Middle frontal gyrus (tissue), 1 donor: ENCODE measurements around the gene MEF2A.

Experiments
- DNase-seq: peaks from one replicate; pipeline ENCODE4 v3.0.0-alpha.2; 2015; ENCODE audit warnings: low spot score; ENCODE audit errors: extremely low spot score

MEF2A gene

DNA sequence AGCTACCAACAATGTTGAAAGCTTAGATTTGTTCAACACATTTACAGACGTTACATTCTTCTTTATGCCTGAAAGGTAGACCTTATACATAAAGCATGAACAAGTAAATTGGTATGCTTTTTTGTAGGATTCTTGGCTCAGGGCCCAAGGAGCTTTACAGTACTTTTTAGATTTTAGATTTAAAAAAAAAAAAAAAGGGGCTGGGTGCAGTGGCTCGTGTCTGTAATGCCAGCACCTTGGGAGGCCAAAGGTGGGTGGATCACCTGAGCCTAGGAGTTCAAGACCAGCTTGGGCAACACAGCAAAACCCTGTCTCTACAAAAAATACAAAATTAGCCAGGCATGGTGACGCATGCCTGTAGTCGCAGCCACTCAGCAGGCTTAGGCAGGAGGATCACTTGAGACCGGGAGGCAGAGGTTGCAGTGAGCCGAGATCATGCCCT lies 39.7 kb downstream of the MEF2A start:
- DNase-seq = no peak

GRCh38 chr15:99605990-99606389 lies 40.2 kb downstream of the MEF2A start:
- no peak for DNase-seq

GRCh38 chr15:99606646-99607045 lies 40.9 kb downstream of the MEF2A start:
- DNase-seq = no peak

- no peak for DNase-seq
These were observed 47.7 kb downstream of the MEF2A start for GRCh38 chr15:99613481-99613880.

GRCh38 chr15:99613887-99614647 lies 48.3 kb downstream of the MEF2A start:
- DNase-seq = no peak

- DNase-seq = no peak
These were observed 49.0 kb downstream of the MEF2A start for GRCh38 chr15:99614749-99615288.

DNA sequence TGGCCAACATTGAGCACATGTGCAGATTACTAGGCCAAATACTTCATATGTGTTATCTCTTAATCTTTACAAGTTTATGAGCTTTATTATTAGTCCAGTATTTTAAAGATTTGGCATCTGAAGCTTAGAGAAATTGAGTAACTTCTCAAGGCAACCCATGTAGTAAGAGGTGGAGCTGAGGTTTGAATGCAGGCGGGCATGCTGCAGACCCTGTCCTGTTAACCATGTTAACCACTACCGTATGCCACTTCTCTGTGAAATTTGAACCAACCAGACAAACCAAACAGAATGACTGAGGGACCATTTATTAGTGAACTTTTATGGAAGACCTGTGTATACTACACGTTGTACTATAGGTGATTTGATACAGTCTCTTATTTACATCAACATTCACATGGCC lies 49.7 kb downstream of the MEF2A start:
- DNase-seq = no peak

GRCh38 chr15:99616129-99616528 lies 50.3 kb downstream of the MEF2A start:
- DNase-seq = no peak

DNA sequence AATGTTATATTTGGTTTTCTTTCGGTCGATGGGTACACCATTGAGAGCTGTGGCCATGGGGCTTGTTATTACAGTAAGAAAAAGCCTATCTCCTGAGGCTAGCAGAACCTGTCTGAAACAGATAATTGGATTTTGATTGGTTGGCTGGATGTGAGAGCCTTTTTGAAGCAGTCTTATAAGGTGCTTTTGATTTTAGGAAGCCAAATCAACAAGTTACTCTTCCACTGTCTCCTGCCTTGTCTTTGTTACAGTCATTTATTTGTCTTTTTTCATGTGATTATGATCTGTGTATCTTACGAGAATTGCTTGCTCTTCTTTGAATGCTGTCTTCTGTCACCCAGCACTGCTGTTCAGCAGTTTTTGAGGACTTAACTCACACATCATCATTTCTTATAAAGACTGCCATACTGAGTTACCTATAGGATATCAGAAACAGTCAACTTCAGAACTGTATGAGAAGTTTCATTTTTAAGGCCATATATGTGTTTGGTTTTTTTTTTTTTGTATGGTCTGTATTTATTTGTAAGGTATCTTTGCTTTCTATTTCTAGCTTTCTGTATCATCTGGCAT lies 51.1 kb downstream of the MEF2A start:
- DNase-seq = no peak

- DNase-seq = no peak
These were observed 53.2 kb downstream of the MEF2A start for GRCh38 chr15:99618941-99619411.

- no peak for DNase-seq
These were observed 53.9 kb downstream of the MEF2A start for GRCh38 chr15:99619712-99620111.

DNA sequence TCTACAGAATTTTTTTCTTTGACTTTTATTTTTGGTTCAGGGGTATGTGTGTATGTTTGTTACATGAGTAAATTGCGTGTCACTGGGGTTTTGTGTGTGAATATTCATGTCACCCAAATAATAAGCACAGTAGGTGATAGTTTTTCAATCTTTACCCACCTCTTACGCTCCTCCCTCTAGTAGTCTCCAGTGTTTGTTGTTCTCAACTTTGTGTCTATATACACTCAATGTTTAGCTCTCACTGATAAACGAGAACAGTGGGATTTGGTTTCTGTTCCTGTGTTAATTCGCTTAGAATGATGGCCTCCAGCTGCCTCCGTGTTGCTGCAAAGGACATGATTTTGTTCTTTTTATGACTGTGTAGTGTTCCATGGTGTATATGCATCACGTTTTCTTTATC lies 54.4 kb downstream of the MEF2A start:
- no peak for DNase-seq

- DNase-seq = no peak
These were observed 56.0 kb downstream of the MEF2A start for GRCh38 chr15:99621767-99622166.

GRCh38 chr15:99628374-99629001 lies 62.7 kb downstream of the MEF2A start:
- DNase-seq = no peak

DNA sequence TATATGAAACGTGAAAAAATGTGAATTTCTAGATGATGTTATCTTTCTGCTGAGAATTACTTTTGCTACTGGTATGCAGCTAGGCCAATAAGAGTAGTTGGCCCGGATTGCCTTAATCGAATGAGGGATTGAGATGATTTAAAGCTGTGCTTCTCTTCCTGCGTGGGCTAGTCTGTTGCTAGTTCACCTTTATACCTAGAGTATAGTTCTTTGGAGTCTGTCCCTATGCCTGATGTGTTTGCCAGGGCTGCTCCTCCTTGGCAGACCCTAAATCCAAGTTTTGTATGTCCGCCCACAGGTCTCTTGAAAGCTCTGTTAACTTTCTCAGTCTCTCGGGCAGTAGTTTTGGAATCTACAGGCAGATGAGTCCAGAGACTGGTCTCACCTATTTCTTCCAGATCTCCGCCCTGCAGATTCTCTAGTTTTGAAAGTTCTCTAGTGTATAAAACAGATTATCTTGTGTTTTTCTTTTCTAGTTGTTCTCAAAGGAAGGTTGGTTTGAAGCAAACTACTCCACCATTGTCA lies 64.9 kb downstream of the MEF2A start:
- DNase-seq = no peak

- no peak for DNase-seq
These were observed 65.5 kb downstream of the MEF2A start for GRCh38 chr15:99631255-99631654.

- DNase-seq = no peak
These were observed 66.7 kb downstream of the MEF2A start for GRCh38 chr15:99632521-99632920.

DNA sequence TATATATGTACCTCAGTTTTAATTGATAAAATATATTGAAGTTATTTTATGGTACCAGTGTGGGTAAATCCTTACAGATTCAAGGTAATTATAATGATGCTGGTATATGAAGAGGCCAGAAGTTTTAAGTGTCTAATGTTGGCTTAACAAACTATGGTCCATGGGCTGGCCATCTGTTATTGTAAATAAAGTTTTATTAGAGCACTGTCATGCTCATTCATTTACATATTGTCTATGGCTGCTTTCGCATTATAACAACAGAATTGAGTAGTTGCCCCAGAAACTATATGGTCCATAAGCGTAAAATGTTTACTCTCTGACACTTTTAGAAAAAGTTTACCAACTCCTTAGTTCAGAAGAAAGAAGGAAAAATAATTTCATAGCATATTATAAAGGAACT lies 67.9 kb downstream of the MEF2A start:
- no peak for DNase-seq

DNA sequence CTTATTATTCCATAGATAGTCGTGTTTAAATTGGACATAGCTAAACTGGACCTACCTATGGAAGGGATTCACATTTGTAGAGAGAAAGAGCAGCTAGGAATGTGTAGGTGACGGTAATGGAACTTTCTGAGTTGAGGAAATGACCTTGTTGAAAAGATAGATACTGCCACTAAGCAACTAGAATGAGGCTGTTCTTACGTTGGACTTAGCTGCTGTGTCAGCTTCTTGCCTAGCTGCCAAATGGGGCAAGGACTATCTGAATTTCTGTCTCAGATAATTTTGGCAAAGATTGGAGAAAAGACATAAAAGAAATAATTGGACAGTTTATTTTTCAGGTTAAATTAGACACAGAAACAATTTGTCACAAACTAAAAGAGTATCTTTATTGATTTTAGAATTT lies 68.8 kb downstream of the MEF2A start:
- no peak for DNase-seq

- DNase-seq = no peak
These were observed 69.4 kb downstream of the MEF2A start for GRCh38 chr15:99635145-99635544.

DNA sequence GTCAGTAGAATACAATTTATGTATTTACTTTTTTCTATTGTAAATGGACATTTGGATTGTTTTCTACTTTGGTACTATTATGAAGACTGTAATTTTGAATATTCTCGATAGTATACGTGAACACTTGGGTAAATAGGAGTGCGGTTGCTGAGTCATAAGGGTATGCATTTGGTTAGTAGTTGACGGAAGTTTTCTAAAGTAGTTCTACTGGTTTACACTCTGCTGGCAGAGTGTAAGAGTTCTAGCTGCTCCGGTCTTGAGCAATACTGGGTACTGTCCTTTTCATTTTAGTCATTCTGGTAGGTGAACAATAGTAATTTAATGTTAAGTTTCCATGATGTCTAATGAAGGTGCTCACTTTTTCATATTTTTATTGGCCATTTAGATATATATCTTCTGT lies 70.0 kb downstream of the MEF2A start:
- DNase-seq = no peak

- no peak for DNase-seq
These were observed 79.2 kb downstream of the MEF2A start for GRCh38 chr15:99644913-99645542.
